B cell (primary cell): ENCODE data around the gene KIAA1328.

ENCODE experiments used
- CTCF ChIP-seq: fragments of 200-600 bp; IDR thresholded peaks from one replicate; pipeline ENCODE4 v1.8.0; 2022; ENCODE audit warnings: antibody characterized with exemption, mild to moderate bottlenecking
- EZH2 ChIP-seq: IDR thresholded peaks from 2 replicates; pipeline ENCODE4 v1.6.1; 2012; ENCODE audit warnings: borderline replicate concordance, low read depth, mild to moderate bottlenecking, moderate library complexity, low read length; ENCODE audit not compliant: insufficient read depth, poor library complexity, severe bottlenecking

GRCh38 chr18:37254236-37254754 is 425.4 kb downstream of the KIAA1328 start:
- TF ChIP-seq CTCF (no peak), EZH2 (no peak)
